Activated T-cell treated with anti-CD3 and anti-CD28 coated beads, Interleukin-2, amount 50 U/mL, for 48 hours (primary cell): Measurements from ENCODE around the gene ZNF649.

ENCODE experiments used
- DNase-seq, 2 experiments: peaks; one replicate each; pipeline ENCODE4 v3.0.0-alpha.2; 2020

Gene ZNF649

DNA sequence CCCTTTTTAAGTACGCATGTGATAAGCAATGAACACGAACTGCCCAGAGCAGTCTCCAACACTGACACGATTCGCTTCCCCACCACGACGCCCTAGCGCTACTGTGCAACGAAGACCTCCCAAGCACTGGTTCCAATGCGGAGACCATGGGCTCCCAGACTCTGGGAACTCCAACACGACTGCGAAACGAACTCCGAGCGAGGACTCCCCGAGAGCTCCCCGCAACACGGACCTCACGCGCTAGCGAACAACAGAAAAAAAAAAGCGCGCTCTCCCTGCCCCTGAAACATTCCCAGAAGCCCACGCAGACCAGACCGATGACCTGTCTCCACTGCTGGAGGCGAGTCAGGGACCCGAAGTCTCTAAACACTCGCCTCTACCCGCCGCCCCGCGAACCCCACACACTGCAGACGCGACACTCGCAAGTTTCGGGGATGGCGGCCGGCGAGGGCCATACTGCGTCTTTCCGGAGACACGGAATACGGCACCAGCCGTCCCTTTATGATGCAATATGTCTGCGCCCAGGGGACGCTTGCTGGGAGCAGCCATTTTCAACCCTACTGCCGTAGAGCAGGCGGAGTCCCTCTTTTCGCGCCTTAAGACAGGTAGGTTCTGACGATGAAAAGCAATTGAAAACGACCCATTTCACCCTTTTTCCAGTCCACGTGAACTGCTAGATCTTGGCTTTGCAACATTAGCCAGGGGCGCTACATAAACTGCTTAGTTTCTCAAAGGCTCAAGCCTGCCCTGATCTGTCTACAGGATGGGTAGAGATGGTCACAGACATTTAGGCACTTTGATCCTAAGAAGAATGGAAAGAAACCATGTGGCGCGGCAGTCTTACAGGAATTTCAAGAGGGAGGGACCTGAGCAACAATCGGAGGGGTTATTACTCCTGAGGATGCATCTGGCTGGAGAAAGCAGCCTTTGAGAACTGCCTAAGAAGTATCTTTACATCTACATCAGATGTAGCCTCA, 17.0 kb downstream of the ZNF649 start, which contains the start of gene ZNF577:
Gene ZNF577 (minus strand): TSS at position 430 of the 977 bp plus-strand sequence. CDS start 7,569 bp downstream, outside the sequence.
- peak; percentile 72 to 73 for DNase-seq

- DNase-seq = no peak
Observed at GRCh38 chr19:51884713-51885112, 20.1 kb downstream of the ZNF649 start.

- DNase-seq = no peak
Observed at GRCh38 chr19:51882518-51882917, 22.3 kb downstream of the ZNF649 start.

GRCh38 chr19:51873097-51873496, 31.7 kb downstream of the ZNF649 start:
- no peak for DNase-seq

DNA sequence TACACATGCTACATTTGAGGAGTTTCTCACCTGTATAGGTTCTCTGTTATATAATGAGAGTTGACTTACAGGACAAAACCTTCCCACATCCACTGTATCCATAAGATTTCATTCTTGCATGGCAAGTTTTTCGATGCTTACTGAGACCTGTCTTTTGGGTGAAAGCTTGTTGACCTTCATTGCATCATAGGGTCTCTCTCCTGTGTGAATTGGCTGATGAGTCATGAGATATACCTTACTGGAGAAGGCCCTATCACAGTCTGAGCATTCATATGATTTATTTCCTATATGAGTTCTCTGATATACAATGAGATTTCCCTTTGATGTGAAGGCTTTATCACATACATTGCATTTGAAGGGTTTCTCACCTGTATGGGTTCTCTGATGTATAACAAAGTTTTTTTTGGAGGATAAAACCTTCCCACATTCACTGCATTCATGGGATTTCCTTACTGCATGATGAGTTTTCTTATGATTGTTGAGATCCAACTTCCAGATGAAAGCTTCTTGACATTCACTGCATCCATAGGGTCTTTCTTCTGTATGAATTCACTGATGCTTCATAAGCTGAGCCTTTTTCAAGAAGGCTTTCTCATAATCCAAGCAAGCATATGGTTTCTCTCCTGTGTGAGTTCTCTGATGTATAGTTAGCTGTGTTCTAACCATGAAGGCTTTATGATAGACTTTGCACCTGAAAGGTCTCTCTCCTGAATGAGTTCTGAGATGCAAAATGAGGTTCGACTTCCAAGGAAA, 42.8 kb downstream of the ZNF649 start:
- no peak for DNase-seq
